Brain microvascular endothelial cell (primary cell): Measurements from ENCODE around the gene KRT72.

Experiments
- DNase-seq: peaks from one replicate; pipeline ENCODE4 v3.0.0-alpha.2; 2020
- H3K27ac ChIP-seq: fragments of 250-450 bp; sonication (Bioruptor Pico); 2 replicates; pipeline ENCODE4 v1.5.1; 2020; ENCODE audit warnings: mild to moderate bottlenecking, moderate library complexity
- H3K27me3 ChIP-seq: fragments of 250-450 bp; sonication (Bioruptor Pico); replicated peaks from 2 replicates; pipeline ENCODE4 v1.5.1; 2020; ENCODE audit warnings: mild to moderate bottlenecking
- H3K36me3 ChIP-seq: fragments of 250-450 bp; sonication (Bioruptor Pico); replicated peaks from 2 replicates; pipeline ENCODE4 v1.5.1; 2020; ENCODE audit warnings: mild to moderate bottlenecking
- H3K4me3 ChIP-seq: 2 replicates; pipeline ENCODE4 v1.5.1; 2011; ENCODE audit warnings: low read depth, mild to moderate bottlenecking, control low read depth, low read length, moderate library complexity
- in situ Hi-C: cut with HindIII; loops from 2 replicates; pipeline ENCODE4 v1.10.0; 2017; ENCODE audit warnings: low sequenced_read_pairs, low pct_ligation_motif_present
- TF ChIP-seq, protein P1 (sequence below): IDR thresholded peaks from 2 replicates; pipeline ENCODE4 v1.5.1; 2011; ENCODE audit warnings: low read depth, mild to moderate bottlenecking, moderate library complexity, low read length, control low read depth, inconsistent platforms; ENCODE audit errors: missing control alignments

Gene KRT72

DNA sequence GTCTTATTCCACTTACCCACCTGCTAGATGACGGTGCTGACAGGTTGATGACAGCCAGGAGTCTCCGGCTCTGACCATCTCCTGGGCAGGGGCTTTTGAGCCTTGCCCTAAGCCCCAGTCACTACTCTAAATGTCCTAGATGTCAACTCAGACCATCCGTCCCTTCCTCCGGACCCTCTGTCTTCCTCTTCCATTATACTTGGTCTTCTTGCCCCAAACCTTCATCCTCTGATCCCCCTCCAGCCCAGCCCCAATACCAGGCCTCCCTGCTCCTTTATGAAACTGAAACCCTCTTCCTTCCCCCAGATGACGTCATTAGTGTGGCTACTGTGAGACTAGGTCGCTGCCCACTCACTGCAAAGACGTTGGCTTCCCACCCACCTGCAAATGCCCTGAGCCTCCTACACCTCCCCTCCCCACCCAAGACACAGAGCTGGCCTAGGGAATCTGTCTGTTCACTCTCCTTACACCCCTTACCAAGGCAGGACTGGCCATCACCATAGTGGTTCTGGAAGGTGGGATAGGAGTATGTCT lies 58.4 kb downstream of the KRT72 start:
- in situ Hi-C loops, result no loop called here
- TF ChIP-seq, protein P1, sequence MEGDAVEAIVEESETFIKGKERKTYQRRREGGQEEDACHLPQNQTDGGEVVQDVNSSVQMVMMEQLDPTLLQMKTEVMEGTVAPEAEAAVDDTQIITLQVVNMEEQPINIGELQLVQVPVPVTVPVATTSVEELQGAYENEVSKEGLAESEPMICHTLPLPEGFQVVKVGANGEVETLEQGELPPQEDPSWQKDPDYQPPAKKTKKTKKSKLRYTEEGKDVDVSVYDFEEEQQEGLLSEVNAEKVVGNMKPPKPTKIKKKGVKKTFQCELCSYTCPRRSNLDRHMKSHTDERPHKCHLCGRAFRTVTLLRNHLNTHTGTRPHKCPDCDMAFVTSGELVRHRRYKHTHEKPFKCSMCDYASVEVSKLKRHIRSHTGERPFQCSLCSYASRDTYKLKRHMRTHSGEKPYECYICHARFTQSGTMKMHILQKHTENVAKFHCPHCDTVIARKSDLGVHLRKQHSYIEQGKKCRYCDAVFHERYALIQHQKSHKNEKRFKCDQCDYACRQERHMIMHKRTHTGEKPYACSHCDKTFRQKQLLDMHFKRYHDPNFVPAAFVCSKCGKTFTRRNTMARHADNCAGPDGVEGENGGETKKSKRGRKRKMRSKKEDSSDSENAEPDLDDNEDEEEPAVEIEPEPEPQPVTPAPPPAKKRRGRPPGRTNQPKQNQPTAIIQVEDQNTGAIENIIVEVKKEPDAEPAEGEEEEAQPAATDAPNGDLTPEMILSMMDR, result no peak
- H3K4me3 ChIP-seq, result no peak overlapping the region
- DNase-seq, result no peak
- H3K27ac ChIP-seq, result no peak overlapping the region
- H3K27me3 ChIP-seq, result no peaks in the 10 kb centered on the region
- H3K36me3 ChIP-seq, result no peaks in the 10 kb centered on the region

DNA sequence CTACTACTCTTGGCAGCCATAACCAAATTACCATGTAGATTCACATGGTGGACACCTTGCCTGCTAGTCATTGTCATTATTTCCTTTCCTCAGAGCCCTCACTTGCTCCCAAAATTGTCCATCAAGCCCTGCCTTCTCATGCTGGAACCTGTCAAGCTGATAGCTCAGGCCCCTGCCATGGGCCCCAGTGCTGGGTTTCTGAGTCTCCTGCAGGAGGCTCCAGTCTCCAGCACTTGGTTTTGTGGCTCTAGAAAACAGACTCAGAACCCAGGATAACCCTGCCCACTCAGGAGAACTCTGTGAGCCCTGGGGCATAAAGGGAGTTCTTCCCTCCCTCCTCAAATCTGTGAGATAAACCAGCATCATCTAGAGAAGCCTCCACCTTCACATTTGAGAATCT lies 59.1 kb downstream of the KRT72 start:
- no peak for DNase-seq
- in situ Hi-C loops, result no loop called here
- Histone ChIP-seq H3K36me3 (no peaks in the 10 kb centered on the region), H3K27me3 (no peaks in the 10 kb centered on the region), H3K27ac (no peak overlapping the region), H3K4me3 (no peak overlapping the region)
- TF ChIP-seq, protein P1, result no peak

DNA sequence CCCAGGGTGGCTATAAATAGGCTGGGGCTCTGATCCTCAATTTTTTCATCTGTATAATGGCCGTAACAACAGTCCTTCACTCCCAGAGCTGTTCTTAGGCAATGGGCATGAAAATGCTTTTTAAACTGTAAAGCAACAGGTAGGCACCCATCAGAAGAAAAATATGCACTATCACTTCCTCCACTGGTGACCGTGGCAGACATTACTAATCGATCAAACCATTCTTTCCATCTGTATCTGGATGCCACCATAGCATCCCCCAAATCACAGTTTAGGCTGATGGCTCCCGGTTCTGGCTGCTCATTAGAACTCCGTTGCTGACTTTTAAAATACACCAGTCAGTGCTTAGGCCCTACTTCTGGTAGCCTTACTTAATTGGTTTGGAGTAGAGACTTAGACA lies 59.6 kb downstream of the KRT72 start:
- TF ChIP-seq, protein P1, result no peak
- no peak overlapping the region for H3K27ac ChIP-seq
- no peak for DNase-seq
- no peak overlapping the region for H3K4me3 ChIP-seq
- in situ Hi-C loops, result no loop called here
- no peaks in the 10 kb centered on the region for H3K36me3 ChIP-seq
- no peaks in the 10 kb centered on the region for H3K27me3 ChIP-seq

DNA sequence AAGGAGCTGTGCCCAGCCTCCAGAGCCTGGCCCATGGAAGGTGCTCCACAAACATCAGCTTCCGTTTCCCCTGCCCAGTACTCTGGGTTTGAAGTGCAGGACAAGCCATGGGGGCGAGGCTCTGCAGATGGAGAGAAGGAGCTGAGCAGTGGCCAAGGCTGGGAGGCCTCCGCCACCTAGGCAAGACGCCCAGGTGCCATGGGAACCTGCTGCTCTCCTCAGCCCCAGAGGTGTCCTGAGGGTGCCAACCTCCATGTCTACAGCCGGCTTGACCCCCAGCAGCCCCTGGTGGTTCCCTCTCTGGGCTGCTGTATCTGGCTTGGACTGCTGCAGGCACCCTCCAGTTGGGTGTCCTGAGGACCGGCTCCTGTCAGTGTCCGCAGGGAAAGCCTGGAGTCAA lies 60.7 kb downstream of the KRT72 start:
- Histone ChIP-seq H3K36me3 (no peaks in the 10 kb centered on the region), H3K27ac (no peak overlapping the region), H3K27me3 (no peaks in the 10 kb centered on the region), H3K4me3 (no peak overlapping the region)
- TF ChIP-seq, protein P1, result no peak
- in situ Hi-C loops, result no loop called here
- DNase-seq, result no peak

DNA sequence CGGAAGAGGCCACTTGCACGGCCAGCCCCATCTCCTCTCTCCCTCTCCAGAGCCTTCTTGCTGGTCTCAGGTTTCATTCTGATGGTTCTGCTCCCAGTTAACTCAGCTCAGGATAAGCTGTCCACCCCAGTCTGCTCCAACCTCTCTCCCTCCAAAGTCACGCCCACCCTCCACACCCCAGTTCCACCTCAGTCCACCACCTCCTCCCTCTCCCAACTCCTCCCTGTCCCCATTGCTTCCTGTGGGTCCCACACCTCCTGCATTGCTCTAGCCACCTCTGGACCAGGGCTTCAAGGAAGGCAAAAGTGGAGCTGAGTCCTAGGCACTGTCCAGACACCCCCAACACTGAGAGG lies 61.5 kb downstream of the KRT72 start:
- no peak for DNase-seq
- no peak overlapping the region for H3K4me3 ChIP-seq
- H3K27me3 ChIP-seq, result no peaks in the 10 kb centered on the region
- no peaks in the 10 kb centered on the region for H3K36me3 ChIP-seq
- TF ChIP-seq, protein P1, result no peak
- H3K27ac ChIP-seq, result no peak overlapping the region
- in situ Hi-C loops, result no loop called here

DNA sequence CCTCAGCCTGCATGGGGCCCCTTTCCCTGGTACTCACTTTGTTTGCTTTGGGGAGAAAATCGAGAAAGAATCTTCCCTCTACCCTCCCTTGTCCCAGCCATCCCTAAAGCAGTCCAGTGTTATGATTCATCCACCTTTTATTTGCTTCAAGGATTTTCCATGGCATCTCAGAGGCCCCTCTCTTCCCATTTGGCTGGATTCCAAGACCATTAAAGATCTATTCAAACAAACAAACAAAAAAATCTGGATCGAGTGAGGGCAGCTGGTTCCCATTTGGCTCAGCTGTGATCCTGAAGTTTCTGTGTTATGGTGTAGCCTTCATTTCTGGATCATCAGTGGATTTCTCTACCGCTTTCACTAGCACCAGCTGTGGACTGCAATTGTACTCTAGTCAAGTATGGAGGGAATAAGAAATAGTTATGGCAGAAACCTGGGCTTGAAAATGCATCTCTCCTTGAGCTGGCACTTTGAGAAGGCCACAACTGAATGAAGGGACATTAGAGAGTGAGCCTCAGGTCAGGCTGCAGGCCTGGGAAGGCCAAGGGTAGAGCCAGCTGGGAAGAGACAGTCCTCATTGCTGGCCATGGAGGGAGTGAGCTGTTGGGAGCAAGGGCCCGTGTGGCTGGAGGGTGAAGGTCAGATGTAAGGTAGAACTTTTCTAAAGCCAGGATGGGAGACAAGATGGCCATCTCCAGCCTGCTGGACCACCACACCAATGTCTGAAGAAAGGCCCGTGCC lies 62.0 kb downstream of the KRT72 start:
- no peaks in the 10 kb centered on the region for H3K27me3 ChIP-seq
- in situ Hi-C loops, result no loop called here
- no peak overlapping the region for H3K4me3 ChIP-seq
- no peak for DNase-seq
- H3K27ac ChIP-seq, result no peak overlapping the region
- H3K36me3 ChIP-seq, result no peaks in the 10 kb centered on the region
- TF ChIP-seq, protein P1, result no peak
